ENCODE measurements around the gene LRRC47. TPM values are rescaled to one million over a fixed set of nuclear protein-coding genes. Genes with fewer than 3 reads are reported as not detected.

Gene LRRC47
- total and polyA plus RNA-seq, 8 donors, result 34.2 to 66.4 (median 51.8) TPM

GRCh38 chr1:3821908-3822307 lies 25.6 kb upstream of the LRRC47 start:
- no peak for ATAC-seq
- Histone ChIP-seq H3K4me3 (no peak overlapping the region), H3K27me3 (no peaks in the 10 kb centered on the region), H3K4me1 (no peaks in the 10 kb centered on the region), H3K9me3 (no peaks in the 10 kb centered on the region), H3K36me3 (peaks cover 0 to 79% of the 10 kb centered on the region in 2 donors), H3K27ac (no peak overlapping the region)
- no peak for DNase-seq
- TF ChIP-seq, protein P1, sequence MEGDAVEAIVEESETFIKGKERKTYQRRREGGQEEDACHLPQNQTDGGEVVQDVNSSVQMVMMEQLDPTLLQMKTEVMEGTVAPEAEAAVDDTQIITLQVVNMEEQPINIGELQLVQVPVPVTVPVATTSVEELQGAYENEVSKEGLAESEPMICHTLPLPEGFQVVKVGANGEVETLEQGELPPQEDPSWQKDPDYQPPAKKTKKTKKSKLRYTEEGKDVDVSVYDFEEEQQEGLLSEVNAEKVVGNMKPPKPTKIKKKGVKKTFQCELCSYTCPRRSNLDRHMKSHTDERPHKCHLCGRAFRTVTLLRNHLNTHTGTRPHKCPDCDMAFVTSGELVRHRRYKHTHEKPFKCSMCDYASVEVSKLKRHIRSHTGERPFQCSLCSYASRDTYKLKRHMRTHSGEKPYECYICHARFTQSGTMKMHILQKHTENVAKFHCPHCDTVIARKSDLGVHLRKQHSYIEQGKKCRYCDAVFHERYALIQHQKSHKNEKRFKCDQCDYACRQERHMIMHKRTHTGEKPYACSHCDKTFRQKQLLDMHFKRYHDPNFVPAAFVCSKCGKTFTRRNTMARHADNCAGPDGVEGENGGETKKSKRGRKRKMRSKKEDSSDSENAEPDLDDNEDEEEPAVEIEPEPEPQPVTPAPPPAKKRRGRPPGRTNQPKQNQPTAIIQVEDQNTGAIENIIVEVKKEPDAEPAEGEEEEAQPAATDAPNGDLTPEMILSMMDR (IDR thresholded peaks at IDR 0.05), result no peak
- intact Hi-C loops (cut with DNase I), result no loop called here

- intact Hi-C loops (cut with DNase I), result no loop called here
- Histone ChIP-seq H3K4me1 (no peaks in the 10 kb centered on the region), H3K36me3 (peaks cover 0 to 78% of the 10 kb centered on the region in 2 donors)
Measured at GRCh38 chr1:3821447-3821846, 25.1 kb upstream of the LRRC47 start.

GRCh38 chr1:3821004-3821403 lies 24.7 kb upstream of the LRRC47 start:
- no peaks in the 10 kb centered on the region for H3K4me1 ChIP-seq
- DNase-seq, result no peak
- H3K4me3 ChIP-seq, result no peak overlapping the region
- no peaks in the 10 kb centered on the region for H3K27me3 ChIP-seq
- H3K27ac ChIP-seq, result no peak overlapping the region
- ATAC-seq, result no peak
- TF ChIP-seq, protein P1 (IDR thresholded peaks at IDR 0.05), result no peak
- intact Hi-C loops (cut with DNase I), result no loop called here
- H3K9me3 ChIP-seq, result no peaks in the 10 kb centered on the region
- H3K36me3 ChIP-seq, result peaks cover 0 to 78% of the 10 kb centered on the region in 2 donors

More at GRCh38 chr1:3821447-3821846, 25.1 kb upstream of the LRRC47 start:
- TF ChIP-seq, protein P1 (IDR thresholded peaks at IDR 0.05), result no peak
- ATAC-seq, result no peak
- H3K27ac ChIP-seq, result no peak overlapping the region
- no peaks in the 10 kb centered on the region for H3K9me3 ChIP-seq
- DNase-seq, result no peak
- no peak overlapping the region for H3K4me3 ChIP-seq
- no peaks in the 10 kb centered on the region for H3K27me3 ChIP-seq

DNA sequence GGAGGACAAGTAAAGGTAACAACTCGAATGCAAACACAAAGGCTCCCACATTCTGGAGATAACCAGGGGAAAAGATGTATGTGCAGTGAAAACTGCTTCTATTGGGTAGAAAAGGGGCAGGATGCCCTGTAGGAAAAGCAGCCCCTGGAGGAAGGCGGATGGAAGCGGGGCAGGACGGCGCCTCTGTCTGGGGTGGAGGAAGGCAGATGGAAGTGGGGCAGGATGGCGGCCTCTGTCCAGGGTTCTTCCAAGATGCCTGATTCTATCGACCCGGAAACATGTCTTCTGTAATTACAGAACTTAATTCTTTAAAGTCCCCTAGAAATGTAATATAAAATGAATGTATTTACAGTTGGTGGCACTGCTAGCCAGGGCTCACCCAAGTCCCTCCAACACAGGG lies 24.0 kb upstream of the LRRC47 start:
- ATAC-seq, result no peak
- peaks cover 0 to 78% of the 10 kb centered on the region in 2 donors for H3K36me3 ChIP-seq
- no peak for DNase-seq

GRCh38 chr1:3819771-3820200 lies 23.5 kb upstream of the LRRC47 start:
- no peak for ATAC-seq
- TF ChIP-seq, protein P1 (IDR thresholded peaks at IDR 0.05), result no peak
- Histone ChIP-seq H3K4me3 (no peak overlapping the region), H3K4me1 (no peaks in the 10 kb centered on the region), H3K36me3 (peaks cover 0 to 78% of the 10 kb centered on the region in 2 donors), H3K27ac (no peak overlapping the region), H3K9me3 (no peaks in the 10 kb centered on the region), H3K27me3 (no peaks in the 10 kb centered on the region)
- intact Hi-C loops (cut with DNase I), result no loop called here
- DNase-seq, result no peak

More for the DNA sequence above, 24.0 kb upstream of the LRRC47 start:
- Histone ChIP-seq H3K27me3 (no peaks in the 10 kb centered on the region), H3K4me3 (no peak overlapping the region), H3K9me3 (no peaks in the 10 kb centered on the region), H3K27ac (no peak overlapping the region), H3K4me1 (no peaks in the 10 kb centered on the region)
- TF ChIP-seq, protein P1 (IDR thresholded peaks at IDR 0.05), result no peak
- intact Hi-C loops (cut with DNase I), result no loop called here
